ENCODE results near the gene SPP1.

The SPP1 gene

GRCh38 chr4:88027611-88028608 is 52.4 kb downstream of the SPP1 start:
- peak; percentile 80 for DNase-seq

- no peak for DNase-seq
These were observed 53.4 kb downstream of the SPP1 start for GRCh38 chr4:88028946-88029345.

GRCh38 chr4:88029556-88029955 is 54.0 kb downstream of the SPP1 start:
- DNase-seq = no peak

- DNase-seq = no peak
These were observed 55.2 kb downstream of the SPP1 start for GRCh38 chr4:88030565-88031310.

Measured in fibroblast of skin of back (primary cell).